Measurements from ENCODE around the gene CEP70.
"Not testable (repeated sequence)": the region's sequence is repeated elsewhere in the genome, so short reads cannot be mapped to it uniquely, and the experiment has no call there.

Gene CEP70

DNA sequence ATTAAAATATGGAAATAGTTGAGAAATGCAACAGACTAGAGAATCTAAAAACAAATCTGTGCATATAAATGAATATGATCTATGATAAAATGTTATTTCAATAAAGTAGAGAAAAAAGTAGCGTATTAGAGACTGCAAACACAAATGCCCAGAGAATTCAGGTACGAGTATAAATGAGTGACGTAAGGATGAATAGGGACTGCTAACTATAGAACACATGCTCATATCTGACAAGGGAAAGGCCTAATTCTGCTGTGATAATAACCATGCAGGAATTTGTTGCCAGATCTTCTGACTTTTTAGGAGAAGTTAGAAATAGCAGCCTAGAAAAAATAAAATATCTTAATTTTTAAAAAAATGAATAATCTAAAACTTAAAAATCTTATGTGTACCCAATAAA, 86.5 kb downstream of the CEP70 start:
- no peak for DNase-seq

DNA sequence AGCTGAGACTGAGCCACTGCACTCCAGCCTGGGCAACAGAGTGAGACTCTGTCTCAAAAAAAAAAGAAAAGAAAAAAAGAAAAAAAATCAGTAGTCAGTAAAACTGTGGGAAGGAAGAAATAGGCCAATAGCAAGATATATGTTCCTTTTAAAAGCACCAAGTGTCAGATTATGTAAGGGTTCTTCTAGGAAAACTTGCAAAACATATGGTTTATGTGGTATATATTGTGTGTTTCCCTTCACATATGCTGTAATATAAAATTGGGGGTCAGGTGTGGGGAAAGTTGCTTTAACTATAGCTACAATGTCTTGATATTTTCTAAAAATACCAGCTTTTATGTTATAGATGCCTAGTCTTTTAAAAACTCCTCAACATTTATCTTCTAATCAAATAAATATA, 95.1 kb downstream of the CEP70 start:
- no peak for DNase-seq

DNA sequence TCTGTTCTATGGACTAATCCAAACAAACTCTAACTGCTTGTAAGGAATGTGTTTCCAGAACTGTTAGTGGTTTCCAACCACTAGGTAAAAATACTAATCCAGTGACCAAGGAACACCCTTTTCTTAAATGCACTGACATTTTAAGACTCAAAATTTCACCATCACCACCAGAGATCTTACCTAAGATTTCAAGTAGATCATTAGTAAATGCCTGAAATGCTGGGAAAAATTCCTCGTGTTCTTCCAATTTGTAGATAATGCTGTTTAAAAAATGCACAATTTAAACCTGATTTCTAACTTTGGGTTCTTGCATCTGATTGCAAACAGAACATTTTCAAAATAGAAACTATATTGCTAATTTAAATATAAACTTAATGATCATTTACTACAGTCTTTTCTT, 96.2 kb downstream of the CEP70 start:
- no peak for DNase-seq

DNA sequence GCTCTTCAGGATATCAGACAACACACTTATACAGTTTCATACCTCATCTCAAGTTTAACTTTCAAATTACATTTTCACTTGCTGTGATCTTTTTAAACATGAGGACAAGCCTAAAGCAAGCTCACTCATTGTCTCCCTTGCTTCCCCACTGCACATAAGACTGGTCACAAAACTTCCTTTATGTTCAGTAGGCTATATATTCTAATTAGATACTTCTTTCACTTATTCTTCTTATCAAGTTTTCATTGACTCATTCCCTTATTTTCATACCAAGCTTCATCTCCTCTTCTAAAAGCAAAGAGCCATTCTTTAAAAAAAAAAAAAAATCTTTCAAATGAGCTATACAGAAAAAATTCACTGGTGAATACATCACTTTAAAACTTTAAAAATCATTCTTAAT, 97.0 kb downstream of the CEP70 start:
- DNase-seq: no peak

DNA sequence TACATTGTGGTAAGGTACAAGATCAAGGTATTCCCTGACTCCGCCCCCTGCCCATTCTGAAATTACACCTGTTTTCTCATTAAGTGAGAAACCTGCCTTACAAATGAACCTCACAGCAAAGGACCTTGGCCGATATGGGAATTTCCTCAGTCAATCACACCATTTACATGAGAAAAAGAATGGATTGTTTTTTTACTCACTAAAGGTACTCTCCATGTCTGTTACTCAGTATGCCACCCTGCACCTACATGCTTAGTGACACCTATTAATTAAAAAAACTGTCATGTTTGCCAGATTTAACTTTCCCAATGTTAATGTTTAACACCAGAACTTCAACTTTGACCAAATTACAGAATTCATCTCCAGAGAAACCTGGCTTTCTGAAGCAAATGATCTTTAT, 97.6 kb downstream of the CEP70 start:
- no peak for DNase-seq

DNA sequence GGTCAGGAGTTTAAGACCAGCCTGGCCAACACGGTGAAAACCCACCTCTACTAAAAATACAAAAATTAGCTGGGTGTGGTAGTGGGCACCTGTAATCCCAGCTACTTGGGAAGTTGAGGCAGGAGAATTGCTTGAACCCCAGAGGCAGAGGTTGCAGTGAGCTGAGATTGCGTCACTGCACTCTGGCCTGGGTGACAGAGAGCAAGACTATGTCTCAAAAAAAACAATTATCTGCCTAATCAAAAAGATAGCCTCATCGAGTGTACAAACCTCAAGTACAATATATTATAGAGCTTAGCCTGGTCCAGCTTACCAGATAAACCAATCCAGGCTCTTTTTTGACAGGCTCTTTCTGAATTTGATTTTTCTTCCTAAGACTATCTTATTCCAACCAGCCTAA, 98.4 kb downstream of the CEP70 start:
- not testable (repeated sequence) for DNase-seq

DNA sequence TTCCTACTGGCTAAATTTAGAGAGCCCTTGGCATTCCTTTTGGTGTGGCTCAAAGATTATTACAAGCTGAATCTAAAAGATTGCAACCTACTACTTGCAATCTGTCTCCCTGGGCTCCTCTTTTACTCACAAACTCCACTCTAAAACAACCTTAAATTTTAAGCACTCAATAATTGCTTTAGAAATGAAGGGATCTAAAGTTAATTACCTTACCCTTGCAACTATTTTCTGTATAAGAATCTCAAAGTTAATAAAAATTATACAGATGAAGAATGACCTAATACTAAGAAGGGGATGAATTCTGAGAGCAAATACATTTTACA, 99.5 kb downstream of the CEP70 start:
- DNase-seq: no peak

DNA sequence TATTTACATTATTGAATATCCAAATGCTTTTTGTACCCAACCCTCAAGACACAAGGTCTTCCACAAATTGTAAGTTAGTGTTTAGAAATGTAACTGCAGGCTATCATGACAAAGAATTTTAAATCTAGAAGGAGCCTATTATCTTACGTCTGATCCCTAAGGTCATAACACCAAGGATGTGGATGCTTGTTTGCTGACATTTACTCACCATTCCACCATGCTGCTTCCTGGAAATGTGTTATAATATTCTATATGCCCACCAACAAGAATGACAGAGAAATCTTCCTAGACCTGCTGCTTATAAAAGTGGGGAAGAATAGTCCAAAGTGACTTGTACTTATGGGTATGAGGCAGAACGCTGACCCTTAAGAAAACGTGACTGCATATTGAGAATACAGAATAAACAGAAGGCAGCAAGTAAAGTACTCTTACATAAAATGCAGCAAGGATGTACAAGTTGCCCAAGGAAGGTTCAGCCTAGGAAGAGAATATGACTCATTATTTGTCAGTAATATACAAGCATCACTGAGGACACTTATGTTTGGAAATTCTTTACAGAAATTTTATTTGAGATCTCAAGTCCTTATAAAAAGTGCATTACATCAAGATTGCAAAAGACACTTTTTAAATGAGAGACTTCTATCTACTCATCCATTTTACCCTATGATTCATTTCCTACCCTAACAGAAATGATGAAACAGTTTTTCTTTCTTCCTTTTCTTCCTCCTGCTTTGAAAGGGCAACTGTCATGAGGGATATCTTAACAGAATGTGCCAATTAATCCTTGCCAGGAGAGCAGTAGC, 100.1 kb downstream of the CEP70 start:
- DNase-seq: no peak

DNA sequence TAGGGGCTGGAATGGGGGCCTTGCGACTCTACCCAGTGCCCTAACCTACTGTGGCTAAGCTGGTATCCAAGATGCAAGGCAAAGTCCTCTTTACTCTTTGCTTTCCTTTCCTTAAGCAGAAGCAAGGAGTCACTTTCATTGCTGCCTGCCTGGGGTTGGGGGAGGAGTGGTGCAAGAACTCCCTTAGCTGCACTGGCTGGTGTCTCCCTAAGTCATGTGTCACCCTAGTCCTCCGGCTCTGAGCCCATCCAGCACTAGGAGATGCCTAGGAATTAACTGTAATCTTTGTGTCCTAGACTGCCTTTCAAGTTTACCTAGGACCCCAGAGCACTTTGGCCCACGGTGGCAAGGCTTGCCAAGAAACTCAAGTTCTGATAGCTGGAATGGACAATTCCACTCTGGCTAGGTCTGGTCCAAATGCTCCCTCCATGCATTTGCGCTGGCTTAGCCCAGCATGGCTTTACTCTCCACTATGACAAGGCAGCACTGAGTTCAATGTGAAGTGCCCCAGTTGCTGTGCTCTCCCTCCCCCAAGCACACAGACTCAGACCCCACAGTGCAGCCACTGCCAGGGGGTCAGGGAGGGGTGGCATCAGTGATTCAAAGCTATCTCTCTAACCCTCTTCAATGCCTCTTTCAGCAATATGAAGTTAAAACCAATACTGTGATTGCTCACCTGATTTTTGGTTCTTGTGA, 100.9 kb downstream of the CEP70 start:
- DNase-seq: no peak

DNA sequence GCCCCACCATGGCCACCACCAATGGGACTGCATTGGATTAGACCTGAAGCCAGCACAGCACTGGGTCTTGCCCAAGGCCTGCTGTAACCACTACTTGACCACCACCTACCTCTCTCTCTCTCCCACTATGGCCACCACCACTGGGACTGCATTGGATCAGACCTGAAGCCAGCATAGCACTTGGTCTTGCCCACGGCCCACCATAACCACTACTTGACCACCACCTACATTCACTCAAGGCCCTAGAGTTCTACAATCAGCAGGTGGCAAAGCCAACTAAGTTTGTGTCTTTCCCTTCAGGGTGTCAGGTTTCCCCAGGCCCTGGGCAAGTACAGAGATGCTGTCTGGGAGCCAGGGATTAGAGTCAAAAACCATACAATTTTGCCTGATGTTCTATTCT, 102.1 kb downstream of the CEP70 start:
- no peak for DNase-seq

DNA sequence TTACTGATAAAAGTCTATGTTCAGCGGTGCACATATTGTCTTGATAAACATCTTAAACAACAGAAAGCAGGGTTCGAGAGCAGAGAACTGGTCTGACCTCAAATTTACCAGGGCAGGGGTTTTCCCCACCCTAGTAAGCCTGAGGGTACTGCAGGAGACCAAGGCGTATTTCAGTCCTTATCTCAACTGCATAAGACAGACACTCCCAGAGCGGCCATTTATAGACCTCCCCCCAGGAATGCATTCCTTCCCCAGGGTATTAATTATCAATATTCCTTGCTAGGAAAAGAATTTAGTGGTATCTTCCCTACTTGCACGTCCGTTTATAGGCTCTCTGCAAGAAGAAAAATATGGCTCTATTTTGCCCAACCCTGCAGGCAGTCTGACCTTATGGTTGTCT, 107.5 kb downstream of the CEP70 start:
- DNase-seq: not testable (repeated sequence)

DNA sequence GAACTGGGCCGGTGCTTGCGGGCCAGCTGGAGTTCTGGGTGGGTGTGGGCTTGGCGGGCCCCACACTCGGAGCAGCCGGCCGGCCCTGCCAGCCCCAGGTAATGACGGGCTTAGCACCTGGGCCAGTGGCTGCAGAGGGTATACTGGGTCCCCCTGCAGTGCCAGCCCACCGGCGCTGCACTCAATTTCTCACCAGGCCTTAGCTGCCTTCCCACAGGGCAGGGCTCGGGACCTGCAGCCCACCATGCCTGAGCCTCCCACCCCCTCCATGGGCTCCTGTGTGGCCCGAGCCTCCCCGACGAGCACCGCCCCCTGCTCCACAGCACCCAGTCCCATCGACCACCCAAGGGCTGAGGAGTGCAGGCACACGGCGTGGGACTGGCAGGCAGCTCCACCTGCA, 109.4 kb downstream of the CEP70 start:
- not testable (repeated sequence) for DNase-seq

DNA sequence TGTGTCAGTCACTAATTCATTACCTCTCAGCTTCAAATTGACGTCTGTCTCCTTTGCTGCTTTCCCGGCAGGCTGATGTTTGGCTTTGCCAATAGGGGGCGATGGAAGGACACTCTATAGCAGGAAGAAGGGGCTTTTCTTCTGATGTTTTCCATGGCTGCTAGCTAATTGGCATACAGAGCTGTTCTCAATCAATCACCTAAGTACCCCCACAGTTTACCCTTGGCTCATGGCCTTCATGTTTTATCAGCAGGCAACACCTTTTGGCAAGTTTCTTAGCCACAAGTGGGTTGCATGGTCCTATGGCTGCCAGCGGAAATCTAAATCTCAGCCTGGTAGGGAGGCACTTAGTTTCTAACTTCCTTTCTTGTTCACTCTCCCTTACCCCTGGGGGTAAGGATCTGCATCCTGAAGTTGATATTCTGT, 114.6 kb downstream of the CEP70 start:
- no peak for DNase-seq

DNA sequence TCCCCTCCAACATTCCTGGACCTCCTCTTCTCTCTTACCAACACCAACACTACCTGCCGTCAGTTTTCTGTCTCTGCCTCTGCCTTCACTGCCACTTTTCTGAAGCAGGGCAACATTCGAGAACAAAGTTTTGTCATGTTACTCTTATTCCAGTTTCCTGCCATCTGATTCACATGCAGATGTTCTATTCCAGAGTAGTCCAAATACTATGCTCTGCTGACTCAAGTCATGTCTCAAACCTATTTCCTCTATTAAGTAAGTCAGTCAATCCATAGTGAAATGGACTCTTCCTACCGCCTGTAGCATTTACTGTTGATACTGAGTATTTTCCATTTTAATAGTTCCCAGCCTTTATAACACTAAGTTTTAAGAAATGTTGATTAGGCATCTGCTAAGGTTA, 116.3 kb downstream of the CEP70 start:
- no peak for DNase-seq

DNA sequence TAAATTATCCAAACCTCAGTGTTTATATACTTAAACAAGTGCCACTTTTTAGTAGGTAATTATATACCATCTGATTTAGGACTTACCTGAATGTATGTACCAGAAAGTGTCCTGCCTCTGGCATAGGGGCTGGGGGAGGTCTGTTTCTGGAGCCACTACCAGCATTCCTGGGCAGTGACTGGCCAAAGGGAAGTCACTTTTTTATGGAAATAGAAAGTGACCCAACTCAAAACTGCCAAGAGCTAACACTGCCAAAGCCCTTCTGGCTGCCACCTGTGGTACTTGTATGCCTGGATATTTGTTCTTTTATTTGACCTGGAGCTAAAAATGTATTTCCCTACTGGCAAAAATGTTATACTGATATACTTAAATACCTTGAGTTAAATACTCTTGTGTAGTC, 116.9 kb downstream of the CEP70 start:
- no peak for DNase-seq

DNA sequence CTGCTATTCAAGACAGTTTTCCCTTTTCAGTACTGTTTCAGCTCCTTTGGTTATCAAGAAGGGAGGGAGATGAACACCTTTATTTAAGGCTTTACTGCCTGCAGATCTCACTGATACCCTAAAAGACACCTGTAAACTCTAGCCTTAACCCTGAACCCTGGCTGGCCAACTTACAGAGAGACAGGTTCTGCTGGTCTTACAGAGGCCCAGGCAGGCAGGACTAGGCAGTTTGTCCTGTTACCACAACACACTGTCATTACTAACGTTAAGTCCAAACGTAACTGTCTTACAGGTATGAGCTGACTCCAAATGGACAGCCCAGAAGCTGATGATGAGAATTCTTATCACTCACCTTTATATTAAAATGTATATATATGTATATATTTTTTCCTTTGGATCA, 117.5 kb downstream of the CEP70 start:
- no peak for DNase-seq

DNA sequence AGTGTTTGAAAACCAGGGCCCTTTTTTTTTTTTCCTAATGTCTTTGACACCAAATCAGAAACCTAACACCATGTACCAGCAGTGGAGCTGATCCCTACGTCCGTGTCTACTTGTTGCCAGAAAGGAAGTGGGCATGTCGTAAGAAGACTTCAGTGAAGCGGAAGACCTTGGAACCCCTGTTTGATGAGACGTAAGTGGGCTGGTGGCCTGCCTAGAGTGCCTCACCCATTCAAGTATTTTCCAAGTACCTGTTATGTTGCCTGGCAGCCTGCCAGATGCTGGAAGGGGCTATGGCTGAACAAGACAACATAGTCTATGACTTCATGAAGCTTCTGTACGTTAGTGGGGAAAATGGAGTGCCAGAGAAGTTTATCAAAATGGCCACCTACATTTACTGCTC, 119.9 kb downstream of the CEP70 start:
- no peak for DNase-seq

DNA sequence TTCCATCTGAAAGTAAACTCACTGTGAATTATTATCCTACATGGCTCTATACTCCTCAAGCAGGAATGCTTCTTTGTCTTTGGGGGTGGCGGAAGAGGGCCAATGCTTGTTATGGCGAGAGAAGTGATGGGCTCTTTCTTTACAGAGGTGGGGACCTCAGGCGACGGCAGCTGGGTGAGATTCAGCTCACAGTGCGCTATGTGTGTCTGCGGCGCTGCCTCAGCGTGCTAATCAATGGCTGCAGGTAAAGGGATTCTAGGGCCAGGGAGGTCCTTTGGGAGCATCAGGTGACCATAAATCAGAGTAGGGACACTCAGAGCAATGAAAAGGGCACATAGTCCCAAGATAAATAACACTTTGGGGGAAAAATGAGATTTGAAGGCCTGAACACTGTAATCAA, 120.7 kb downstream of the CEP70 start:
- no peak for DNase-seq

DNA sequence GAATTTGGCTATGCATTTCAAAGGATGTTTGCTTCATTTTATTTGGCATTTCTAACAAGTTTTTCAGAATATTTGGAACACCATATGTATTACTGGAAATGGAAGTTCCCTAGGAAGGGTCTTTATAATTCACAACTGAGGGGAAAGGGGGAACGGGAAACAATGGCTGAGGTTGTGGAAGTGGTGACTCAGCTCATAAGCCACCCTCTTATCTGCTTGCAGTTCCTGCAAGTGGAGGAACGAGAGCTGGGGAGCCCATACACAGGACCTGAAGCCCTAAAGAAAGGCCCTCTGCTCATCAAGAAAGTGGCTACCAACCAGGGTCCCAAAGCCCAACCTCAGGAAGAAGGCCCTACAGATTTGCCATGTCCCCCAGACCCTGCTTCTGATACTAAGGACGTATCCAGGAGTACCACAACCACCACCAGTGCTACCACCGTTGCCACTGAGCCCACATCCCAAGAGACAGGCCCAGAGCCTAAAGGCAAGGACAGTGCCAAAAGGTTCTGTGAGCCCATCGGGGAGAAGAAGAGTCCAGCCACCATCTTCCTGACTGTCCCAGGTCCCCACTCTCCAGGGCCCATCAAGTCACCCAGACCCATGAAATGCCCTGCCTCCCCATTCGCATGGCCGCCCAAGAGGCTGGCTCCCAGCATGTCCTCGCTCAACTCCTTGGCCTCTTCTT, 121.8 kb downstream of the CEP70 start:
- no peak for DNase-seq

DNA sequence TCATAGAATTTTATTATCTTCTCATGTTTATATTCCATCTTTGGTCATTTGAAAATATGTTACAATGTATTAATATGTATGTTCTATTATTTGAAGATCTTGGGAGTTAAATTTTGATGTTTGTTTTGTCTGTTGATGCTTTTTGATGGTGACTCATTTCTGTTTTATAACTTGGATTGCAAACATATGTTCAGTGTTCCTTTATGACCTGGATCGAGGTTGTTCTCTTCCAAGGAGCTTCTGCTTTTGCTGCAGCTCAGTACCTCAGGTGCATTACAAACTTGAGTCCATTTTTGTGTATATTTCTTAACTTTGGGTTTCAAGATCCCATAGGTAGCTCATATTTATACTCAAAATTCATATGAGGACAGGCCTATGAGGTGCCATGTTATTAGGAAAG, 122.6 kb downstream of the CEP70 start:
- DNase-seq: no peak

DNA sequence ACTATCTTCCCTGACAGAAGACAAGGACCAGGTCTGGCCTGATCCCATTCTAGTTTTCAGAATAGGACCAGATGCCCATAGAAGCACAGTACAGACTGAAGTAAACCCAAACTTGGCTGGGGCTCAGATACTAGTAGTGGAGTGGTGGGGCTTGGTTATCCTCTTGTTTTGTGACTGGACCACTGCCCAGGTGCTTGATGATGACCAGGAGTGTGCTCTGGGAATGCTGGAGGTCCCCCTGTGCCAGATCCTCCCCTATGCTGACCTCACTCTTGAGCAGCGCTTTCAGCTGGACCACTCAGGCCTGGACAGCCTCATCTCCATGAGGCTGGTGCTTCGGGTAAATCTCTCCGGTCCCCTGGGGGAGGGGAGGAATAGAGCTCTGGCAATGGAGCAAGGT, 123.4 kb downstream of the CEP70 start:
- DNase-seq: no peak

DNA sequence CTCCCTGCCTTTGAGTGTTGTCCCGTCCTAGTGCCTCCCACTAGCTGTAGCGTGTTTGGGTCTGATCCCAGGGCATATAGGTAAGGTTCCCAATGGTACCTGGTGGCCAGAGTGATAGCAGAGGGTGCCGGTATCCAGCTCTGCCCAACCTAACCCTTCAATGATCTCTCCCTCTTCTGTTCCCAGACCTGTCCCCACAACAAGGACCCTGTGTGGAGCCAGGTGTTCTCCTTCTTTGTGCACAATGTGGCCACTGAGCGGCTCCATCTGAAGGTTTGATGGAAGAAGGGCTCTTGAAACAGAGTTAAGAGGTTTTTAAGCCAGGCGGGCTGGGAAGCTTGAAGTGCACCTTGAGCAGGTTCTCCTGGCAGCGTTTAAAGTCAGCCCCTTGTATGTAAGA, 124.2 kb downstream of the CEP70 start:
- no peak for DNase-seq

DNA sequence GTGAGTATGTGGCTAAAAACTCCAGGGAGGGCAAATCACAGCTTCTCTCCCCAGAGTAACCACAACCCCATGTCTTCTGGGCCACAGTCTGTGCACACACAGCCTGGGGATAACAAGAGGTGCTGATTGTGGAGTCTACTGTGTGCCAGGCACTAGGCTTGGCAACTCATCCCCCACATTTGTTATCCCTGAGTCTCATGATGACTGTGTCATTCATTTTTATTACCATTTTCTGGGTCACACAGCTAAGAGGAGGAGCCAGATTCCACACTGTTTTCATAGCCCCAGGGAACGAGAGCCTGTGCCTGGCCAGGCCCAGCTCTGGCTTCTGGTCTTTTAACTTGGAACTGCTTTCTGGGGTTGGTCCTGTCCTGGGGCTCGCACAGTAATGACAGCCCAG, 125.2 kb downstream of the CEP70 start:
- DNase-seq: no peak

DNA sequence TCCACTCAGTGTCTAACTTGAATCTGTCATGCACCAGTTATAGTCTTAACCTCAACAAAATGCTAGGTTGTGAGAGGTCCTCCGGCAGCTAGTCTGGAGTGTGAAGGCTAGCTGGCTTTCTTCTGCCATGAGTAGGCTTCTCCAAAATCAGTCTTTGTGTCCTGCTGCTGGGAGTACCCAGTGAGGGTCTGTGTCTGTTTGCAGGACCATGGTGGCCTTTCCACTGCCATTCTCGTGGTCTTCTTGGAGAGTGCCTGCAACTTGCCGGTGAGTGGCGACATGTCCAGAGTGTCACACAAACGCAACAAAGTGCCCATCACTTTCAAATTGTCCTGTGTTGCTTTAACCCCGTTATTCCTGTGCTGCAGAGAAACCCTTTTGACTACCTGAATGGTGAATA, 125.6 kb downstream of the CEP70 start:
- no peak for DNase-seq
